HFF-Myc (cell line): Measurements from ENCODE around the gene CCNYL1.

Experiments used
- DNase-seq: peaks from one replicate; pipeline ENCODE4 v3.0.0-alpha.2; 2011; ENCODE audit warnings: low read depth; ENCODE audit errors: extremely low read depth
- H3K4me3 ChIP-seq: replicated peaks from 2 replicates; pipeline ENCODE4 v1.5.1; 2011; ENCODE audit warnings: low read depth, mild to moderate bottlenecking, control low read depth, low read length
- TF ChIP-seq, protein P1 (sequence below): IDR thresholded peaks from 2 replicates; pipeline ENCODE4 v1.5.1; 2012; ENCODE audit warnings: mild to moderate bottlenecking, low read depth, low read length, control low read depth; ENCODE audit errors: missing control alignments

CCNYL1 gene

DNA sequence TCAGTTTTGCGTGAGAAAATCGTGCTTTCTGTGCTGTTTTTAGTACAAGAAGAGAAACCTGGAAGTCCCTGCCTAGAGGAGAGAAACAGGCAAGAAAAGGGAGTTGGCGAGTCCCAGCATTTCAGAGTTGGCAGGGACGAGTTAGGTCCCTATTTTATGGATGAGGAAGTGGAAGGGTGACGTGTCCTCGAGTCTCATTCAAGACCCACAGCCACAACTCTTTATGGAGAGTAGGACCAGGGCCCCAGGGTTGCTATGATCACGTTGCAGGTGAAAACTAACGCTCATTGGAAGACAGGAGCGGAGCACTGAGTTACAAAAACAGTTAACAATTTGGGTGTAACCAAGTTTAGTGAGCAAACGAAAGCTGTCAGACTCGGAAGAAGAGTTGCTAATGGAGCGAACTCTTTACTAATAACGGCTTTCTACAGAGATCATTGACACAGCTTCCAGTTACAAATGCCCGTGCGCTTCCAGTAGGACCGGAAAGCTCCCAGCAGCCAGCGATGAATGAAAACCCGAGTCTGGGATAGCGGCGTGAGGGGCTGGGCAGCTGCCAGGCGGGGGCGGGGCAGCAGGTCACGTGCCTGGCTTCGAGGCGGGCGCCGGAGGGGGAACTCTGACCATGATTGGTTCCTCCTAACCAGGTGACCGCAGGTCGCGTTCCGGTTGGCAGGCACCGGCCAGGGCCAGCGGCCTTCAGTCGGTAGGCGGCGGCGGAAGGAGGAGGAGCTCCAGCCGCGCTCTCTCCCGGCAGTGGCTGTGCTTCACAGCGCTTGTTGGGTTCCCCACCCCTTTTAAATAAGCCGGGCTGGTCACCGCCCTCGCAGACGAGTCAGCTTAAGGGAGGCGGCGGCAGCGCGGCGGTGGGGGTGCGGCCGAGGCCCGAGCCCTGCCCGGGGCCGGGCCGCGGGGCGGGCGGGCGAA, at the start of gene CCNYL1:
Gene CCNYL1, plus strand, starts transcription at position 827 of the 927 bp plus-strand sequence. CDS start 257 bp downstream, outside the sequence.
- TF ChIP-seq, protein P1, sequence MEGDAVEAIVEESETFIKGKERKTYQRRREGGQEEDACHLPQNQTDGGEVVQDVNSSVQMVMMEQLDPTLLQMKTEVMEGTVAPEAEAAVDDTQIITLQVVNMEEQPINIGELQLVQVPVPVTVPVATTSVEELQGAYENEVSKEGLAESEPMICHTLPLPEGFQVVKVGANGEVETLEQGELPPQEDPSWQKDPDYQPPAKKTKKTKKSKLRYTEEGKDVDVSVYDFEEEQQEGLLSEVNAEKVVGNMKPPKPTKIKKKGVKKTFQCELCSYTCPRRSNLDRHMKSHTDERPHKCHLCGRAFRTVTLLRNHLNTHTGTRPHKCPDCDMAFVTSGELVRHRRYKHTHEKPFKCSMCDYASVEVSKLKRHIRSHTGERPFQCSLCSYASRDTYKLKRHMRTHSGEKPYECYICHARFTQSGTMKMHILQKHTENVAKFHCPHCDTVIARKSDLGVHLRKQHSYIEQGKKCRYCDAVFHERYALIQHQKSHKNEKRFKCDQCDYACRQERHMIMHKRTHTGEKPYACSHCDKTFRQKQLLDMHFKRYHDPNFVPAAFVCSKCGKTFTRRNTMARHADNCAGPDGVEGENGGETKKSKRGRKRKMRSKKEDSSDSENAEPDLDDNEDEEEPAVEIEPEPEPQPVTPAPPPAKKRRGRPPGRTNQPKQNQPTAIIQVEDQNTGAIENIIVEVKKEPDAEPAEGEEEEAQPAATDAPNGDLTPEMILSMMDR = no peak
- H3K4me3 ChIP-seq = peak within 1 kb of the TSS; percentile 77
- peak; percentile 93 for DNase-seq

DNA sequence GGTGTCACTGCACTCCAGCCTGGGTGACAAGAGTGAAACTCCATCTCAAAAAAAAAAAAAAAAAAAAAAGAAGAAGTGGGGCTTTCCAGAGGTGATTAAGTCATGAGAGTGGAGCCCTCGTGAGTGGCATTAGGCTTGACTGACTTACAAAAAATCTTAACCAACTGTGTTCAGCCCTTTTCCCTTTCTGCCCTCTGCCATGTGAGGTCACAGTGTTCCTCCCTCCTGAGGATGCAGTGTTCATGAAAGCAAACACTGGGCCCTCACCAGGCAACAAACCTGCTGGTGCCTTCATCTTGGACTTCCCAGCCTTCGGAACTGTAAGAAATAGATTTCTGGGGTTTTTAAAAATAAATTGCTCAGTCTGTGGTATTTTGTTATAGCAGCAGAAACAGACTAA, 49.2 kb upstream of the CCNYL1 start:
- DNase-seq = no peak
- TF ChIP-seq, protein P1 = no peak
- H3K4me3 ChIP-seq = no peak overlapping the region

DNA sequence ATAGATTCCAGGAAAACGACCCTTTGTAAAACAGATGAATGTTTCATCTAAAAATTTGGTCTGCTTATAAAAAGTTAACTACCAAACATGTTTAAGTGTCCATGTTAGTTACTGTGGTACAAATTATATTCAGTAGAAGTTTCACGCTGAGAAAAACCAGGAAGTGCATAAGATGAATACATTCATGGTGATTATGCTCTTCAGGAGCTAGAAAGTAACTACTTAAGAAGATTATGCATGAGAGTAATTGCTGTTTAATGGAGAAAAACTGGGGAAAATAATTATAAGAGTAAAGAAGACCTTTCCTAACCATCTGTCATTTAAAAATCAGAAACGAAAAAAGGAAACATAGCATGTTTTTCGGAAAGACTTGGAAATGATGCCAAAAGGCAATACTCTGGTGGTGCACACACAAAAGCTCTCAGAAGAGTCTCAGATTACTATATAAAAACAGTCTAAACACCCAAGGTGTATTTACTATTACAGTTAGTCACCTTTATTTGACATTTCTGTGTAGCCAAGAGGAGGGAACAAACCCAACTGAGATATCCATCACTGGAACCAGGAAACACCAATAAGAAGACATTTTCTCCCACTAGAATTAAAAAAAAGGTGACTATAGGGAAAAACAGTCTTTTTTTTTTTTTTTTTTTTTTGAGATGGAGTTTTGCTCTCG, 47.4 kb upstream of the CCNYL1 start:
- TF ChIP-seq, protein P1 = no peak
- H3K4me3 ChIP-seq = no peak overlapping the region
- DNase-seq = no peak

DNA sequence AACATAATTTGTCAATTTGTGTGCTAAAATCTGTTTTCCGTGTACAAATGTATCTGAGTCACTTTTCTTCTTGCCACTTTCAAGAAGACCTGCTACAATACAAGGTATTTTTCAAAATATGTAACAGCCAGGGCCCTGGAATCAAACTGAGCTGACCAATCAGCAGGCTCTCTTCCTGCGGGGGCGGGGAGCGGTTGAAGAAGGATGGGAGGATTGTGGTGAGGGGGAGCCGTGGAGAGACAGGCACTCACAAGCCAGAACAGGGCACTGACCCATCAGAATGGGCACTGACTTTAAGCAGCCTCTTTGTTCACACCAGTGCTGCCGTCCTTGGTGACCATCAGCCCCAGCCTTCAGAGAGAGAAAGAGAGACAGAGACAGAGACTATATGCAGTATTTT, 40.6 kb upstream of the CCNYL1 start:
- H3K4me3 ChIP-seq = no peak overlapping the region
- no peak for DNase-seq
- TF ChIP-seq, protein P1 = no peak

DNA sequence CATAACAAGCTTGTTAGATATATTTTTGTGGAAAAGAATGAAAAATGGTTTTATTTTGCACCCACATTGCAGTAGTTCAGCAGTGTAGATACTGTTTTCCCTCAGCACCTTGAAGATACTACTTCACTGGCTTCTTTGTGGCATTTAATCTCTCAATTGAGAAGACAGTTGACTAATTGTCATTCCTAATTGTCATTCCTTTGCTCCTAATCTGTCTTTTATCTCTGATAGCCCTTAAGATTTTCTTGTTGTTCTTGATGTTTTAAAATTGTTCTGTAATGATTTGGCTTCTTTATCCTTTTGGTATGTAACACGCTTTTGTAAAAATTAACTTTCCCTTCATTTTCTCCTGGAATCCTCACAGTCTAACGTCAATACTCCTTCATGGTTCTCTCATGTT, 38.0 kb upstream of the CCNYL1 start:
- TF ChIP-seq, protein P1 = no peak
- DNase-seq = no peak
- H3K4me3 ChIP-seq = no peak overlapping the region

DNA sequence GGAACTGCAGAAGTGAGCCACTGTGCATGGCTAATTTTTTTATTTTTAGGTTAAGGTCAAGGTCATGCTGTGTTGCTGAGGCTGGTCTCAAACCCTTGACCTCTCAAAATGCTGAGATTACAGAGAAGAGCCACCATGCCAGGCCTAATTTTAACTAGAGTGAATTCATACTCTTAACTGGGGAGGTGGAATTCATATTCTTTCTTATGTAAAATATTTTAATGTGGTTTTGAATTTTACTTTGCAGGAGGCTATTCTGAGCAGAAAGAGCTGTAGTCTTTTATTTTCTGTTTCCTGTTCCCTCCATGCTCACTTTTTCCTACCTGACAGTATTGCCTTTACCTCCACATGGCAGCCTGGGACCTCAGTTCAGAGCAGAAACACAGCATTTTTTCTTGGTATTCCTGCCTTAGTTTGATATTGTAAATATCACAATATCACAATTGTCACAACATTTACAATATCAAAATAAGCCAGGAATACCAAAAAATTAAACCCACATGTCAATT, 37.1 kb upstream of the CCNYL1 start:
- TF ChIP-seq, protein P1 = no peak
- no peak overlapping the region for H3K4me3 ChIP-seq
- no peak for DNase-seq
